COR-L47 (cell line): ENCODE measurements around the gene MICU2.

ENCODE experiments used
- DNase-seq: peaks from one replicate; lab custom pipeline; 2025; lab: John Stamatoyannopoulos, UW

The MICU2 gene

GRCh38 chr13:21481359-21481758 lies 122.6 kb downstream of the MICU2 start:
- no peak for DNase-seq

GRCh38 chr13:21478881-21479808 lies 124.8 kb downstream of the MICU2 start:
- DNase-seq: peak; percentile 50

- peak; percentile 67 for DNase-seq
Measured at GRCh38 chr13:21476893-21477472, 127.0 kb downstream of the MICU2 start.

GRCh38 chr13:21475115-21475514 lies 128.9 kb downstream of the MICU2 start:
- DNase-seq: no peak

GRCh38 chr13:21470785-21471184 lies 133.2 kb downstream of the MICU2 start:
- no peak for DNase-seq

GRCh38 chr13:21466527-21466926 lies 137.4 kb downstream of the MICU2 start:
- DNase-seq: no peak

GRCh38 chr13:21465710-21466160 lies 138.2 kb downstream of the MICU2 start:
- DNase-seq: no peak

- no peak for DNase-seq
Measured at GRCh38 chr13:21463424-21463823, 140.5 kb downstream of the MICU2 start.

GRCh38 chr13:21461131-21461530 lies 142.8 kb downstream of the MICU2 start:
- DNase-seq: no peak

- peak; percentile 72 for DNase-seq
Measured at GRCh38 chr13:21458813-21459701, 144.9 kb downstream of the MICU2 start, which contains the start of gene ZDHHC20. Gene ZDHHC20 (minus strand): TSS chr13:21459303. CDS start chr13:21459171, 132 bp downstream.

GRCh38 chr13:21458451-21458812 lies 145.5 kb downstream of the MICU2 start:
- DNase-seq: peak; percentile 27

- no peak for DNase-seq
Measured at GRCh38 chr13:21453387-21454081, 150.4 kb downstream of the MICU2 start.

GRCh38 chr13:21450936-21451335 lies 153.0 kb downstream of the MICU2 start:
- no peak for DNase-seq

- no peak for DNase-seq
Measured at GRCh38 chr13:21446656-21447055, 157.3 kb downstream of the MICU2 start.

- no peak for DNase-seq
Measured at GRCh38 chr13:21445759-21446158, 158.2 kb downstream of the MICU2 start.

- DNase-seq: no peak
Measured at GRCh38 chr13:21443171-21443570, 160.8 kb downstream of the MICU2 start.
